ENCODE measurements around the gene ABCC8.

DNA sequence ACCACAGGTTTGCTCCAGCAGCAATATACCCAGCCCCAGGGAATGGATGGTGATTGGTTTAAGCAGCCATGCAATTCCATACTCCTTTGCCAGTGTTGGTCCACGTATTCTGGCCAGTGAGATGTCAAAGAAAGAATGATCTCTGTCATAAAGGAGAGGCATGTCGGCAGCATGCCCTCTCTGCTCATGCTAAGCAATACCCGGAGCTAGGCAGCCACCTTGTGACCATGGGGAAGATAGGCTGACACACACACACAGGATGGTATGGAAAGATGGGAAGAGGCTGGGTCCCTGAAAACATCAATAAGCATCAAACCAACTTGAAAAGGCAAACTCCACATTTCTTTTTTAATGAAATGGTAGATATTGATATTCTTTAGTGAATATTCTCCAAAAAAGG is 5.1 kb downstream of the ABCC8 start:
- 0 out of 3 replicates have a peak, but pooled peaks have one; percentile 11 for TF ChIP-seq CTCF (IDR thresholded peaks at IDR 0.05)
- TF ChIP-seq RARB (CRISPR knock-in tag; IDR thresholded peaks at IDR 0.05), result no peak
- TF ChIP-seq, protein P1, sequence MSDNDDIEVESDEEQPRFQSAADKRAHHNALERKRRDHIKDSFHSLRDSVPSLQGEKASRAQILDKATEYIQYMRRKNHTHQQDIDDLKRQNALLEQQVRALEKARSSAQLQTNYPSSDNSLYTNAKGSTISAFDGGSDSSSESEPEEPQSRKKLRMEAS (IDR thresholded peaks at IDR 0.05), result no peak
- TF ChIP-seq NR3C1 (IDR thresholded peaks at IDR 0.05), result no peak
- TF ChIP-seq BHLHE40 (IDR thresholded peaks at IDR 0.05; ENCODE audit: low read depth, low read length), result no peak
- no peak for TF ChIP-seq EP300 (IDR thresholded peaks at IDR 0.05)
- no peak for TF ChIP-seq MAFK (IDR thresholded peaks at IDR 0.05; ENCODE audit: partially characterized antibody)
- no peak for TF ChIP-seq POLR2A (IDR thresholded peaks at IDR 0.05; ENCODE audit: low read length)
- no peak for TF ChIP-seq POLR2AphosphoS2 (conservative IDR thresholded peaks at IDR 0.05; ENCODE audit: low read length)
- no peak for TF ChIP-seq E2F6 (IDR thresholded peaks at IDR 0.05; ENCODE audit: borderline replicate concordance, low read depth)
- TF ChIP-seq KDM5A (IDR thresholded peaks at IDR 0.05), result no peak

All from A549 (cell line).